Ishikawa (cell line): ENCODE measurements around the gene F2.

Source experiments
- CEBPB ChIP-seq: IDR thresholded peaks from 2 replicates; pipeline ENCODE4 v1.6.1; 2012
- CREB1 ChIP-seq: IDR thresholded peaks from 2 replicates; pipeline ENCODE4 v1.6.1; 2012; ENCODE audit warnings: low read depth
- EGR1 ChIP-seq: IDR thresholded peaks from 2 replicates; pipeline ENCODE4 v1.6.1; 2012
- EP300 ChIP-seq: IDR thresholded peaks from 2 replicates; pipeline ENCODE4 v1.6.1; 2012; ENCODE audit warnings: borderline replicate concordance
- FOXM1 ChIP-seq: IDR thresholded peaks from 2 replicates; pipeline ENCODE4 v1.6.1; 2012; ENCODE audit warnings: low read depth, borderline replicate concordance
- NFIC ChIP-seq: IDR thresholded peaks from 2 replicates; pipeline ENCODE4 v1.6.1; 2012
- RAD21 ChIP-seq: IDR thresholded peaks from 2 replicates; pipeline ENCODE4 v1.6.1; 2012; ENCODE audit warnings: low read depth
- TAF1 ChIP-seq: IDR thresholded peaks from 2 replicates; pipeline ENCODE4 v1.6.1; 2012; ENCODE audit warnings: low read depth, mild to moderate bottlenecking
- TCF12 ChIP-seq: IDR thresholded peaks from 2 replicates; pipeline ENCODE4 v1.6.1; 2012; ENCODE audit warnings: low read depth
- TEAD4 ChIP-seq: IDR thresholded peaks from 2 replicates; pipeline ENCODE4 v1.6.1; 2012
- YY1 ChIP-seq: IDR thresholded peaks from 2 replicates; pipeline ENCODE4 v1.6.1; 2012; ENCODE audit warnings: low read depth
- ZBTB7A ChIP-seq: IDR thresholded peaks from 2 replicates; pipeline ENCODE4 v1.6.1; 2012; ENCODE audit warnings: low read depth
- TF ChIP-seq, protein P1 (sequence below): IDR thresholded peaks from 2 replicates; pipeline ENCODE4 v1.6.1; 2012; ENCODE audit warnings: low read depth, mild to moderate bottlenecking
- TF ChIP-seq, protein P2 (sequence below): IDR thresholded peaks from 2 replicates; pipeline ENCODE4 v1.6.1; 2012
- TF ChIP-seq, protein P3 (sequence below): IDR thresholded peaks from 2 replicates; pipeline ENCODE4 v1.6.1; 2012

The F2 gene

DNA sequence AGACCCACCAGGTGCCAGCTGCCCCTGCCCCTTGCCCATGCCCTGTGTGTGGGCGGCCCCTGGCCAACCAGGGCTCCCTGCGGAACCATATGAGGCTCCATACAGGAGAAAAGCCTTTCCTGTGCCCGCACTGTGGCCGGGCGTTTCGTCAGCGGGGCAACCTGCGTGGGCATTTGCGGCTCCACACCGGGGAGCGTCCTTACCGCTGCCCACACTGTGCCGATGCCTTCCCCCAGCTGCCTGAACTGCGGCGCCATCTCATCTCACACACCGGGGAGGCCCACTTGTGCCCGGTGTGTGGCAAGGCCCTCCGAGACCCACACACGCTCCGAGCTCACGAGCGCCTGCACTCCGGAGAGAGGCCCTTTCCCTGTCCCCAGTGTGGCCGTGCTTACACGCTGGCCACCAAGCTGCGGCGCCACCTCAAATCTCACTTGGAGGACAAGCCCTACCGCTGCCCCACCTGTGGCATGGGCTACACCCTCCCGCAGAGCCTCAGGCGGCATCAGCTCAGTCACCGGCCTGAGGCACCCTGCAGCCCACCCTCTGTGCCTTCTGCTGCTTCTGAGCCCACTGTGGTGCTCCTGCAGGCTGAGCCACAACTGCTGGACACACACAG is 13.8 kb upstream of the F2 start:
- TF ChIP-seq RAD21 (no peak), CEBPB (no peak), EGR1 (no peak), FOXM1 (no peak), EP300 (no peak), TEAD4 (no peak), TAF1 (no peak), NFIC (no peak), TCF12 (no peak), ZBTB7A (no peak), YY1 (no peak), CREB1 (no peak)
- TF ChIP-seq, protein P1, sequence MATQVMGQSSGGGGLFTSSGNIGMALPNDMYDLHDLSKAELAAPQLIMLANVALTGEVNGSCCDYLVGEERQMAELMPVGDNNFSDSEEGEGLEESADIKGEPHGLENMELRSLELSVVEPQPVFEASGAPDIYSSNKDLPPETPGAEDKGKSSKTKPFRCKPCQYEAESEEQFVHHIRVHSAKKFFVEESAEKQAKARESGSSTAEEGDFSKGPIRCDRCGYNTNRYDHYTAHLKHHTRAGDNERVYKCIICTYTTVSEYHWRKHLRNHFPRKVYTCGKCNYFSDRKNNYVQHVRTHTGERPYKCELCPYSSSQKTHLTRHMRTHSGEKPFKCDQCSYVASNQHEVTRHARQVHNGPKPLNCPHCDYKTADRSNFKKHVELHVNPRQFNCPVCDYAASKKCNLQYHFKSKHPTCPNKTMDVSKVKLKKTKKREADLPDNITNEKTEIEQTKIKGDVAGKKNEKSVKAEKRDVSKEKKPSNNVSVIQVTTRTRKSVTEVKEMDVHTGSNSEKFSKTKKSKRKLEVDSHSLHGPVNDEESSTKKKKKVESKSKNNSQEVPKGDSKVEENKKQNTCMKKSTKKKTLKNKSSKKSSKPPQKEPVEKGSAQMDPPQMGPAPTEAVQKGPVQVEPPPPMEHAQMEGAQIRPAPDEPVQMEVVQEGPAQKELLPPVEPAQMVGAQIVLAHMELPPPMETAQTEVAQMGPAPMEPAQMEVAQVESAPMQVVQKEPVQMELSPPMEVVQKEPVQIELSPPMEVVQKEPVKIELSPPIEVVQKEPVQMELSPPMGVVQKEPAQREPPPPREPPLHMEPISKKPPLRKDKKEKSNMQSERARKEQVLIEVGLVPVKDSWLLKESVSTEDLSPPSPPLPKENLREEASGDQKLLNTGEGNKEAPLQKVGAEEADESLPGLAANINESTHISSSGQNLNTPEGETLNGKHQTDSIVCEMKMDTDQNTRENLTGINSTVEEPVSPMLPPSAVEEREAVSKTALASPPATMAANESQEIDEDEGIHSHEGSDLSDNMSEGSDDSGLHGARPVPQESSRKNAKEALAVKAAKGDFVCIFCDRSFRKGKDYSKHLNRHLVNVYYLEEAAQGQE: no peak
- TF ChIP-seq, protein P2, sequence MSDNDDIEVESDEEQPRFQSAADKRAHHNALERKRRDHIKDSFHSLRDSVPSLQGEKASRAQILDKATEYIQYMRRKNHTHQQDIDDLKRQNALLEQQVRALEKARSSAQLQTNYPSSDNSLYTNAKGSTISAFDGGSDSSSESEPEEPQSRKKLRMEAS: no peak
- TF ChIP-seq, protein P3, sequence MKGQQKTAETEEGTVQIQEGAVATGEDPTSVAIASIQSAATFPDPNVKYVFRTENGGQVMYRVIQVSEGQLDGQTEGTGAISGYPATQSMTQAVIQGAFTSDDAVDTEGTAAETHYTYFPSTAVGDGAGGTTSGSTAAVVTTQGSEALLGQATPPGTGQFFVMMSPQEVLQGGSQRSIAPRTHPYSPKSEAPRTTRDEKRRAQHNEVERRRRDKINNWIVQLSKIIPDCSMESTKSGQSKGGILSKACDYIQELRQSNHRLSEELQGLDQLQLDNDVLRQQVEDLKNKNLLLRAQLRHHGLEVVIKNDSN: no peak

DNA sequence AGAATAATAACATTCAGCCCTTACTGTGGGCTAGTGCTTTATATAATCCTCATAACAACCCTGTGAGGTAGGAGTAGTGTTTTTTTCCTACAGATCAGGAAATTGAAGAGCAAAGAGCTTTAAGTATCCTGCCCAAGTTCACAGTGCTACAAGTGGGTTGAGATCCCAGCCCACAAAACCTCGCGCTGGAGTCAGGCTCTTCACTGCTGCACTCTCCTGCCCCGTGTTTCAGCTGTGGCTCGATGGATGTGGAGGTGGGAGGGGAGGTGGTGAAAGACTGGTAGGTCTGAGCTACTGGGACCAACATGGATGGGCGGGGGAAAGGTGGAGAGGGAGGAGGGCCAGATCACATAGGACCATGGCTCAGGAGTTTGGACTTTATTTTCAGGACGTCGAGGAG is 12.1 kb upstream of the F2 start:
- TF ChIP-seq, protein P2: no peak
- TF ChIP-seq CREB1: no peak
- no peak for TF ChIP-seq CEBPB
- TF ChIP-seq EP300: no peak
- TF ChIP-seq YY1: no peak
- TF ChIP-seq ZBTB7A: no peak
- no peak for TF ChIP-seq FOXM1
- TF ChIP-seq, protein P3: no peak
- TF ChIP-seq RAD21: no peak
- TF ChIP-seq EGR1: no peak
- TF ChIP-seq NFIC: no peak
- TF ChIP-seq, protein P1: no peak
- no peak for TF ChIP-seq TEAD4
- no peak for TF ChIP-seq TAF1
- TF ChIP-seq TCF12: no peak

DNA sequence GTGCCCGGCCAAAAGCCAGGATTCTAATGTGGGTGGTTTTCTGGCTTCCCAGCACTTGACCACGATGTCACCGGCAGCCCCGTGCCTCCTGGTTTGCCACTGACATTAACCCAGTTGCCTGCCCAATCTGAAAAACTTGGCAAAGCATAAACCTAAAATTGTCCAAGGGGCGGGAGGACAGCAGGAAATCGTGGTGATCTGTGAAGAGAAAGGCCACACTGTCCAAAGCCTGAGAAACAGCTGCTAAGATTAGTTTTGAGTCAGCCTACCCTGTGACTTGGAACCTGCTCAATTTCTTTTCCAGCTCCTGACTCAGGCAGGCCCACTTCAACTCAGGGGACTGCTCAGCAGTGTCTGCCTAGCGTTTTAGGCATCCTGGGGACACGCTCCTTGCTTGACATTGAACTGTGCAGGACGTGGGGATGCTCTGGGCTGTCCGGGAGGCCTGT is 8.2 kb upstream of the F2 start:
- TF ChIP-seq, protein P1: no peak
- TF ChIP-seq NFIC (no peak), TEAD4 (no peak), EGR1 (no peak), CREB1 (no peak), TAF1 (no peak), ZBTB7A (no peak)
- TF ChIP-seq, protein P2: no peak

DNA sequence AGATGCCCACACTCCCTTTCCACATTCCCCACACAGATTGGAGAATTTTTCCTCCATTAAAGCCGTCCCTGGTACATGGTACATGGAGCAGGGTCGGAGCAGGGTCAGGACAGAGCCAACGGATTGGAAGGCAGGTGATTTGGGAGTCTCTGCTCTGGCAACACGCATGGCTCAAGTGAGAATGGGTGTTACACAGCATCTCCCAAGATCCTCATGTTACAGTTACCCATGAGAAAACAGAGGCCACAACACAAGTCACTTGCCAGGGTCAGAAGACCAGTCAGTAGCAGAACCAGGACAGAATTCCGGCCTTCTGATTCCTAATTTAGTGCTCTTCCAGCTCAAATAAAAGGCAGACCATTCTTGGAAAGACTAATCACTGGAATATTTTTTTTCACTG is 7.7 kb upstream of the F2 start:
- no peak for TF ChIP-seq EP300

DNA sequence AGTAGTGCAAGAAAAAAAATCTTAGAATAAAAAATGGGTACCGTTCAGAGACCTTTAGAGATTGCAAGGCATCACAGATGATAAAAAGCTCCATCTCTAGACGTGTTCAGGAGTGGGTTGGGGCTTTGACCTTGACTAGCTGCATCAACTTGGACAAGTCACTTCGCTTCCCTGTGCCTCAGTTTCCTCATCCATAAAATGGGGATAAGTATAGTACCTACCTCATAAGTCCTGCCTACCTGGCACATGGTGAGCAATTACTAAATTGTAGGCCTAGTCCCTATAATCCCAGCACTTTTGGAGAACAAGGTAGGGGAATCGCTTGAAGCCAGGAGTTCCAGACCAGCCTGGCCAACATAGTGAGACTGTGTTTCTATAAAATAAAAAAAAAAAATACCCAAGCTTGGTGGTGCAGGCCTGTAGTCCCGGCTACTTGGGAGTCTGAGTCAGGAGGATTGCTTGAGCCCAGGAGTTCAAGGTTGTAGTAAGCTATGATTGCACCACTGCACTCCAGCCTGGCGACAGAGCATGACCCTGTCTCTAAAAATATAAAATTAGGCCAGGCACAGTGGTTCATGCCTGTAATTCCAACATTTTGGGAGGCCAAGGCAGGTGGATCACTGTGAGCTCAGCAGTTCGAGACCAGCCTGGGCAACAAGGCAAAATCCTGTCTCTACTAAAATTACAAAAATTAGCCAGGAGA is 6.0 kb upstream of the F2 start:
- TF ChIP-seq CEBPB (no peak), TEAD4 (no peak), ZBTB7A (no peak), RAD21 (no peak), NFIC (no peak), EGR1 (no peak), TCF12 (no peak), EP300 (no peak), FOXM1 (no peak), TAF1 (no peak)
- TF ChIP-seq, protein P1: no peak
- TF ChIP-seq, protein P3: no peak
- TF ChIP-seq, protein P2: no peak
